ENCODE data around the gene CDC42BPB.

Gene CDC42BPB

GRCh38 chr14:102923201-102923924 lies 134.0 kb downstream of the CDC42BPB start:
- DNase-seq (ENCODE audit: extremely low read depth, low read depth): no peak
- no peak for TF ChIP-seq CTCF (IDR thresholded peaks at IDR 0.05; ENCODE audit: low read depth, low read length, missing control alignments)
- no peak overlapping the region for H3K4me3 ChIP-seq (replicated peaks; ENCODE audit: low read depth, low read length)

- no peak within 1 kb of the TSS for H3K4me3 ChIP-seq (replicated peaks; ENCODE audit: low read depth, low read length)
- no peak for DNase-seq (ENCODE audit: extremely low read depth, low read depth)
- TF ChIP-seq CTCF (IDR thresholded peaks at IDR 0.05; ENCODE audit: low read depth, low read length, missing control alignments): no peak
These were observed 134.7 kb downstream of the CDC42BPB start, which contains the start of gene AMN for GRCh38 chr14:102922490-102923200. AMN (plus strand) TSS chr14:102922663; CDS start chr14:102922689, 26 bp downstream.

GRCh38 chr14:102920998-102921304 lies 136.4 kb downstream of the CDC42BPB start:
- no peak for DNase-seq (ENCODE audit: extremely low read depth, low read depth)
- no peak overlapping the region for H3K4me3 ChIP-seq (replicated peaks; ENCODE audit: low read depth, low read length)
- TF ChIP-seq CTCF (IDR thresholded peaks at IDR 0.05; ENCODE audit: low read depth, low read length, missing control alignments): no peak

GRCh38 chr14:102920273-102920997 lies 136.9 kb downstream of the CDC42BPB start:
- H3K4me3 ChIP-seq (replicated peaks; ENCODE audit: low read depth, low read length): no peak overlapping the region
- DNase-seq (ENCODE audit: extremely low read depth, low read depth): no peak
- no peak for TF ChIP-seq CTCF (IDR thresholded peaks at IDR 0.05; ENCODE audit: low read depth, low read length, missing control alignments)

GRCh38 chr14:102918438-102918837 lies 138.9 kb downstream of the CDC42BPB start:
- no peak for TF ChIP-seq CTCF (IDR thresholded peaks at IDR 0.05; ENCODE audit: low read depth, low read length, missing control alignments)
- no peak for DNase-seq (ENCODE audit: extremely low read depth, low read depth)
- H3K4me3 ChIP-seq (replicated peaks; ENCODE audit: low read depth, low read length): no peak overlapping the region

- peak; percentile 70 for TF ChIP-seq CTCF (IDR thresholded peaks at IDR 0.05; ENCODE audit: low read depth, low read length, missing control alignments)
- DNase-seq (ENCODE audit: extremely low read depth, low read depth): no peak
These were observed 139.7 kb downstream of the CDC42BPB start for GRCh38 chr14:102917469-102918211.

More at GRCh38 chr14:102917469-102918211, 139.7 kb downstream of the CDC42BPB start:
- no peak overlapping the region for H3K4me3 ChIP-seq (replicated peaks; ENCODE audit: low read depth, low read length)
